HG02610 (cell line): ENCODE results near the gene ZBTB46.

Source experiments
- ATAC-seq: cut with Tn5 transposase; IDR thresholded peaks from one replicate; pipeline ENCODE4 v1.9.1; 2021; ENCODE audit warnings: mild to moderate bottlenecking, moderate library complexity; ENCODE audit not compliant: unreplicated experiment

Gene ZBTB46

DNA sequence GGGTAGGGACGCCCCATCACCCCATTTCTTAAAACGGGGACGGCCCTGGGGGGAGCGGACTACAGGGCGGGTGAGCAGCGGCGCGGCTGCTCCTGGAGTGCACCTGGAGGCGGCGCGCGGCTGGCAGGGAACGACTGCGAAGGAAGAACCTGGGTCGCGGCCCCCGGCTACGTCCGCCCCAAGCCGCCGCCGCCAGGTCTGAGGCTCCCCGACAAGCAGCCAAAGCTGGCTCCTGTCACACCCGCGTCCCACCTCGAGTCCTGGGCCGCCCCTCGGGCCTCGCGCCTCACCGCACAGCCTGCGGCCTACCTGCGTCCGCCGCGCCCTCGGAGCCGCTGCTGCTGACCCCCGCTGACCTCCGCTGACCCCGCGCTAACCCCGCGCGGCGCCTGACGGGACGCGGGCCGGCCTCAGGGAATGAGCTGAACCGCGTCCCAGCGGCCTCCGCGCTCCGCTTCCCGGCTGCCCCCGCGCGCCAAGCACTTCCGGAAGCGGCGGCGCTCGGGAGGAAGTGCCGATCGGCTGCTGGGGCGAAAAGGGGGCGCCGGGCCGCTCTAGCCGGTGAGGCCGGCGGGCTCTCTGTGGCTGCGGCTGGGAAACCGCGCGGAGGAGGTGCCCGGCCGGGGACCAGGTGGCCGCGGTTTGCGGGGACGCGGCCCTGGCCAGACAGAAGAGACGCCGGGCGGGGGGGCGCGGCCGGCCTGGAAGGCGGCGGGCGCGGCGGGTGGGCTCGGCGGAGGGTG lies 123.3 kb downstream of the ZBTB46 start, which contains the start of the genes ARFRP1 and ZGPAT:
TSS of gene ARFRP1 (minus strand) at position 419 of the 743 bp plus-strand sequence. CDS start 885 bp downstream, outside the sequence.
TSS of gene ZGPAT (plus strand) at position 482 of the 743 bp plus-strand sequence. CDS start 542 bp downstream, outside the sequence.
- ATAC-seq, result peak; percentile 73

DNA sequence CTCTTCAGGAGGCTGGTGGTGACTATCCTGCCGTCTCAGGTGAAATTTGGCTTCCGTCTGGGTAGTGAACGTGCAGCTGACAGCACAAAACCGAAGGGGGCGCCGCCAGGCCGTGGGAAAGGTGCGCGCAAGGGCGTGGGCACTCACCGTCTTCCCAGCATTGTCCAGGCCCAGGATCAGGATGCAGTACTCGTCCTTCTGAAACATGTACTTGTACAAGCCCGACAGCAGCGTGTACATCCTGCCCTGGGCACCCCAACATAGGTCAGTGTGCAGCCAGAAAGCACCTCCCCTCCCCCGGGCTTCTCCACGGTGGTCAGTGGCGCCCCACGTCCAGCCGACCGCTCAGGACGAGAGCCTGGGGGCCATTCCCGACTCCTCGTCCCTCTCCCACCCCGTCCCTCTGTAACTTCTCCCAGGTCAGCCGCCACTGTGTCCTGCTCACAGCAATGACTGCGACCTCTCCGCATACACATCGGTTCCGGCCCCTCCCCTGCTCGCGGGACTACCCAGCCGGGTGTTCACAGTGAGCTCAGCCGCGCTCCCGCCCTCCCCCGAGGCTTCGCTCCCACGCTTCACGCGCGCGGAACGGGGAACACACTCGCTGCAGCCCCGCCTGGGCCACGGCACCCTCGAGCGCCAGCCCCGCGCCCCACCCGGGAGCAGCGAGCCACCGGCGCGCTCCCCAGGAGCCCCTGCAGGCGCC lies 124.1 kb downstream of the ZBTB46 start:
- ATAC-seq, result peak; percentile 12

DNA sequence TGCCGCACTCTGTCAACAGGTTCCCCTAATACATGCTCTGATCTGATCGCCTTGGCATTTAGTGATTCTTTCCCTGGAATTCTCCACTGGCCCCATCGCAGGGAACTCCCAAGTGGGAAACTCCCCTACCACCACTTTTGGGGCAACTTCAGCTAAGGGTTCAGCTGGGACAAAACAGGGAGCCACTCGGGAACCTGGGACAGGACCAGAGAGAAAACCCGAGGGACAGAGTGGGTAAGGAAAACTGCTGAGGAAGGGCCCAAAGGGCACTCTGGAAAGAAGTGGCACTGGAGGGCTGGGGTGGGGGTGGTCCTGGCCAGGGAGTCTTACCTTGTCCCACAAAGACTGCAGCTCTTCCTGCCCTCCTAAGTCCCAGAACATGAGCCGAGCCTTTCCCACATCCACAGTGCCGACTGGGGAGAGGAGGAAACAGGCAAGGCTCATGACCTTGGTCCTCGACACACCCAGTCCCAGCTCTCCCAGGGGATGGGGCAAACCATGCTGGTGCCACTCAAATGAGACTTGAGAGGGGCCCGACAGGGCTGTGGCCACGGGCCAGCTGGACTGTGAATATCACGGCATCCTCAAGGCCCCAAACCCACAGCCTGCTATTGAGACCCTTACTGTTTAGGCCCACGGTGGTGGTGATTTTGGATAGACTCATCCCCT lies 124.9 kb downstream of the ZBTB46 start:
- ATAC-seq, result no peak

DNA sequence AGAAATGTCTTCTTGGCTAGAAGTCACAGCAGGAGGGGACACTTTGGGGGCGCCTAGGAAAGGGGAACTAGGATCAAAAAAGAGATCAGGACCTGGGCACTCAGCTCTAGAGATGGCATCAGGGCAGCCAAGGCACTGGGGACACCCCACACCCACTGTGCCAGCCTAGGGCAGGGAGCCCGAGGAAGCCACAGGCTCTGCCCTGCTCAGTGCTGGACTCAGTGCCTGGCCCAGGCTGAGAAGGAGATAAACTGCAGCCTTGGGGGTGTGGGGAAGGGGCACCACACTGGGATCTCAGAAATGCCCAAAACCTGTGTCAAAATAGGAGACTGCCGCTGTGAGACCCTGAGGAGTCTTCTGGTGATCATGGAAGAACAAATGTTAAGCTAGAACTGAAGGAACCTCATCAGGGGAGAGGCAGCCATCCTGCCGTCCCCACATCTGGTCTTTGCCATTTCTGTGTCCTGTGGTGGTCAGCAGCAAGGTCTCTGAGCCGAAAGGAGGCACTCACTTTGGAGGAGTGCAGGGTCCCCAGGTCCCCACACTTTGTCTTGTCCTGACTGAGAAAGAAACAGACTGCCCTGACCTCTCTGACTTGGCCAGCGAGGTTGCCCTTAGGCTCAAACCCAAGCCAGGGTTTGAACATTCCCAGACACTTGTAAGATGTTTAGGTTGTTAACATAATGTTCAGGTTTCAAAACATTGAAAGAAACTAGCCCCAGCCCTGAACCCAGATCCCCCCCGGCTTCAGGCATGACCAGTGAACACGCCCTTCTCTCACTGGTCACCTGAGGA lies 125.6 kb downstream of the ZBTB46 start:
- ATAC-seq, result no peak

DNA sequence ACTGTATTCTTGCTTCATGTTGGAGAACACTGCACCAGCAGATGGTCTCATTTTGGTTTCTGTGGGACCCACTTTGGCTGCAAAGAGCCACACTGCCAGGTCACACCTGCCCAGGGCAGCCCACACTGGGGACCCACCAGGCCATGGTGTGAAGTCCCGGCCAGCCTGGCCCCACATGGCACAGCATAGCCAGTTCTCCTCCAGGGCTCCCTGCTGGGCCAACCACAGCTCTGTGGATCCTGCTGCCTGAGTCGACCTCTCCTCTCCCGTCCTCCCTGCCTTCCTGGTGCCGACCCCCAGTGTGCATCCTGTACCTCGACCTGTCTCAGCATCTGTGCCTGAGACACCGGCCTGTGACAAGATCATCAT lies 126.3 kb downstream of the ZBTB46 start:
- ATAC-seq, result no peak

DNA sequence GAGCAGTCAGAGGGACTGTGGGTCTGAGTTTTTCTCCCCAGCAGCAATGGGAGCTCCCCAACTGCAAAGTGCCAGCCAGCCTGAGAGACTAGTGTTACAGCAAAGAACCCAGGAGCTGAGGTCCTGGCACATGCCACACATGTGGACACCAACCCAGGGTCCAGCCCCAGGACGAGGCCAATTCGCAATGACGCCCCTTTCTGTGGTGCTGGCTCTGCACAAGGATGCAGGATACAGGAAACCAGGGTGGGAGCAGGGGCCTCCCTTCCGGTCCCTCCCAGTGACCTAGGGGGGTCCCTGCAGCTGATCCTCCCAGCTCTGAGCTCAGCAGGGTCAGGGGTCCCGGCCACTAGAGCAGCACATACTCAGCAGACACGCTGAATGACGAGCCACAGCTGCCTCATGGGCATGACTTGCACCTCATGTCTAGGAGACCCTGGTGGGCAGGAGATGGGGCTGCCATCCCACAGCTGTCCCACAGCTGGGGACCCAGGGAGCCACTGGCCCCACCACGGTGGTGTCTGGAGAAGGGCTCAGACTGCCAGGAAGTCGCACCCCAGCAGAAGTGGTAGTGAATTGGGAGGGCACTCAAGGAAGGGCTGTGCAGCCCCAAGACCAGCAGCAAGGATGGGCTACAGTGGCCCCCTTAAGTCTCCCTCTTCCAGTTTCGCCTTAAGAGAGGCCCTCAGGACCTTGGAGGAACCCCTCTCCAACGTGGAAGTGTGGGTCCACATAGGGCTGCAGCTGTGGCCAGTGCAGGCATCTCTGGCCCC lies 126.9 kb downstream of the ZBTB46 start:
- no peak for ATAC-seq

DNA sequence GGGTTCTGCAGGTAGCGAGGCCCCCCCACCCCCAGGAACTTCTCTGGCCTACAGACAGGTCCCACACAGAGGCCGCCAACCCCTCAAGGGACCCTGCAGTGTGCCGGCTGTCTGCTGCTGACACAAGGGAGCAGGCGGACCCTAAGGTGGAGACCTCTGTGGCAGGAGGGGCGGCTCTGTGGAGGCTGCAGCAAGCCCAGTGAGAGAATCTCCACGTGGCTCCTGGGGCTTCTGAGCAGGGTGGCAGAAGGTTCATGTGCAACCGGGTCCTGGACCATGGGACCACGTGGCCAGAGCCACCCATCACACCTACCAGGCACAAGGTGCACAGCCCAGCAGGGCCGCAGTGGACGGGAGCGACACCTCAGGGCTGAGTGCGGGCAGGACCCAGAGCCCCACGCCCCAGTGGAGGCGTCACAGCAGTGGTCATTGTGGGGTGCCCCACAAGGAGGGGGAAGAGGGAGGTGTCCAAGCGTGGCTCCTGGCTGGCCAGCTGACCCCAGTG lies 127.5 kb downstream of the ZBTB46 start:
- no peak for ATAC-seq

DNA sequence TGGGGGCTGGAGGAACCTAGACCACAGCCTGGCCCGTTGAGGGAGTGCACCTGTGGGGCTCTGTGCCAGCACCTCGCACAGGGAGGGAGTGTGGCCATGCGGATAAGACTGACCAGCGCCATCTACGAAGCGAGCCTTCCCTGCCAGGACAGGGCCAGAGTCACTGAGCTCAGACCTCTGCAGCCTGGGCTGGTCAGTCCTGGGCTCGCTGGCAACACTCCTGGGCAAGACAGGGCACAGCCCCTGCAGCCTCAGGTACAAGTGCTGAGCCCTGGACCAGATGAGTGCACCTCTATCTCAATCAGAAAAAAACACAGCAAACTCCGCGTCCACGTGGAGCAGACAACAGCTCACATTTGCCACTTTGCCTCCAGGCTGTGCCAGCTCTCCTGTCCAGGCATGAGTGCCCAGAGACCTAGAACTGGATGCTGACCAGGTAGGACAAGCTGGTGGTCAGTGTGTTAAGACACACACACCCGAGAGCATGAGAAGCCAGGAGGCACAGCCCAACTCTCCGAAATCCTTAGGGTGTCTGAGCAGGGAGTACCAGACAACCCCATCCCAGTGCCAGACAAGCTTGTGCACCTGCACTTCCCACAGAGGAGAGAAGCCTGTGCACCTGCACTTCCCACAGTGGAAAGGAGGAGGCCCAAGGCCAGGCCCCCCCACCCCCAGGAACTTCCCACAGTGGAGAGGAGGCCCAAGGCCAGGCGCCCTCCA lies 128.2 kb downstream of the ZBTB46 start:
- no peak for ATAC-seq

DNA sequence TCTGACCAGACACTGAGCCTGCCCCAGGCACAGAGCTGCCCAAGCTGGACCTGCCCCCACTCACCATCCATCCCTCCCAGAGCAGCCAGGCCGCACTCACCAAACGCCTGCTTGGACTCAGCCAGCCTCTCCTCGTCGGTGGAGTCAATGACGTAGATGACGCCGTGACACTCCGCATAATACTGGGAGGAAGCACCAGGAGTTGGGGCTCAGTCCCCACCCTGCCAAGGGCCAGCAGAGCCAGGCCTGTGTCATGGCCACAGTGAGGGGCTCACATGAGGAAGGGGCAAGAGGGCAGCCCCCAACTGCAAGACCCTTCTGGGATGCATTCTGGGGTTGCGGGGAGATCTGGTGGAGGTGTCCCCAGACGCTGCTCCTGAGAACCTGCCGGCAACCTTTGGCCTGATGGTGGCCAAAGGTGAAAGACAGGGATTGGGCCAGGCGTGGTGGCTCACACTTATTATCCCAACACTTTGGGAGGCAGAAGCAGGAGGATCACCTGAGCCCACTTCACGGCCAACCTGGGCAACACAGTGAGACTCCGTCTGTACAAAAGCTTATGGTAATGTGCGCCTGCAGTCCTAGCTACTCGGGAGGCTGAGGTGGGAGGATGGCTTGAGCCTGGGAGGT lies 128.9 kb downstream of the ZBTB46 start:
- ATAC-seq, result no peak

DNA sequence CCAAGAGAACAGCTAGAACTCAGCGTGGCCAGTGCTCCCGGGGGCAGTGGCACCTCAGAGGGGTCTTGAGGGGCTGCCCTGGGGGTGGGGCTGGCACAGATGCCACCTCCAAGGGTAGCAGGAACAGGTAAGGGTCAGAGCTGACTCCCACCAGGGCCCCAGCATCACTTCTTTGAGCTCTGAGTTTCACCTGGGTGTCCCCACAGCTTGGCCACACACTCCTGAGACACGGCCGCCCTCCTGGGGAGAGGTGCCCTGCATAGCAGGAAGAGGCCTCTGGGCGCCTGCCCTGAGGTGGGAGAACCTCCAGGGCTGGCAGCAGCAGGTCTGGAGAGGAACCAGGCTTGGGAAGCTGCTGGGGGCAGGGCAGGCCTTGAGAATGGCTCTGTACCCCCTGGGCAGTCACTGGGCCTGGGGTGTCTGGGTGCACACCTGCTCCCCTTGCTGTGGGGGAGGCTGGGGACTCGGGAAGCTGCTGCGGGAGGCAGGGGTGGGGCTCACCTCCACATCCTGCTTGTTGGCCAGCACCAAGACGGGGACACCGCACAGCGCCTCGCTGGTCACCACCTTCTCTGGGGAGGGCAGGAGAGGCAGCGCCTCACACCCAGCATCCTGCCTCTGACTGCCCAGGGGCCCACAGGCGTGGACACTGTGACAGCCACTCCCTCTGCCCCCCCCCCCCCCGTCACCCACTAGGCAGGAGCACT lies 129.6 kb downstream of the ZBTB46 start:
- ATAC-seq, result no peak

DNA sequence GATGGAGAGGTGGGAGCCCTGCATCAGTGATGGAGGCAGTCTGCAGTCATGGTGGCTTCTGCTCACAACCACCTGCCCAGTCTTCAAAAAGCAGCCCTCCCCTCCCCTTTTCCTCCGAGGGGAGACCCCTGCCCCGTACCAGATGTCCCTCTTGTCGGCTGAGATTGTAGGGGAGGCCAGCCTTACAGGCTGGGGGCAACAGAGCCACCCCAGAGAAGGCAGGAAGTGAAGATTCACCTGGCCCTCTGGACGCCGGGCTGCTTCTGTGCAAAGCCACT lies 130.1 kb downstream of the ZBTB46 start:
- ATAC-seq, result no peak

DNA sequence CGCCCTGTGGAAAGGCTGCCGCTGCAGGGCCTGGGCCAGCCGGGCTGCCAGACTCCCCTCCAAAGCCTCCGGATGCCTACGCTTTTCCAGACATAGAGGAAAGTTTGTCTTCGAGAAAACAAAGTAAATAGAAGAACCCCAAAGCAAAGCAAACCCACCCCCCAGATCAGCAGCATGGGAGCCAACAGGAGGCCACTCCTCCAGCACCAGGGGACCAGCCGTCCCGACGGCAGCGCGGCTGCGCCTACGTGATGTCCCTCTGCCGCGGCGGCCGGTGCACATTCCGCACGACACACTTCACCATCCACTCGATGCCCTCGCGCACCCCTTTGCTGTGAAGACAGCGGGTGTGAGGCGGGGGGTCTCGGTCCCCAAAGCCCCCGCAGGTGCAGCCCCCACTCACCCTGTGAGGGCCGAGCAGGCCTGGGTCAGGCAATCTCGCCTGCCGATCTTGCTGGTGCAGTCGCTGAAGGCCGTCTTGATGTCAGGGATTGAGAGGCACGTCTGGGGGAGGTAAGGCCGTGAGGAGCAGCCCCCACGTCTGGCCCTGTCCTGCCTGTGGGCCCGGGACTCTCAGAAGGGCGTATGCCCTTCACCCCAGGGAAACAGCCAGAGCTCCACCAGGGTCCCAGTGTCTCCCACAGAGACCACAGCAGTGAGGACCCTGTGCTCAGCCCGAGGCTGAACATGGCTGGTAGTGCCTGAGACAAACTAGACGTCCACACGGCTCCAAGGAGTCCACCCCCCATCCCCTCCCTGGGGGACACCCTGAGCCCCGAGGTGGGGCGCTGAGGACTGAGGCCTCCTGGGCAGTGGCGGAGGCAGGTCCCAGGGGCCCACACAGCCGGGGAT lies 130.6 kb downstream of the ZBTB46 start:
- no peak for ATAC-seq

DNA sequence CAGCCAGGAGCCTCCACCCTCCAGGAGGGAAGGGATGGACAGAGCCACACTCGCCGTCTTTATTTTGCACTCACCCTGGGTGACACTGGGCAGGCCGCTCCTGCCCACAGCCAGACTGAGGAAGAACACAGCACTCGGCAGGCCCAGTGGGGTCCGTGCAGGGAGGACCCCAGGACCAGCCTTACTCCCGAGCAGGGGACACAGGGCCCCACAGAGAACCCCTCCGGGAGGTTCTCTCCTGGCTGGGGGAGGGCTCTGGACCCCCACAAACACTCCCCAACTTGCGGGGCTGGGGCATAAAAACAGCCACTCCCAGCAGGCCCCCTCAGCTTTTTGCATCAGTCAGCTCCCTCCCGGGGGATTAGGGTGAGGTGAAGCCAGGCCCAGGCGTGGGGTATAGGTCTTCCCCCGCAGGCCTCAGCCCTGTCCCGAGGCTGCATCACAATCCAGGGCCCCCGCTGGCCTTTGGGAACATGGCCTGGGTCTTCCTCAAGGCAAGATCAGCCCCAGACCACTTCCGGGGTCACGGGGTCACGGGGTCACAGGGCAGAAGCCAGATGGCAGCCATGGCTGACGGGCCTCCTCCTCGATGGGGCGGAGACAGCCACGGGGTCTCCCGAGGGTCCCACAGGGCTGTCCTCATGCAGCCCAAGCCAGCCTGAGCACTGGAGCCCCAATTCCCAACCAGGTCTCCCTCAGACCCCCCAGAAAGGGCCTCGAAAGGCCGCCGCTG lies 131.4 kb downstream of the ZBTB46 start:
- ATAC-seq, result no peak

DNA sequence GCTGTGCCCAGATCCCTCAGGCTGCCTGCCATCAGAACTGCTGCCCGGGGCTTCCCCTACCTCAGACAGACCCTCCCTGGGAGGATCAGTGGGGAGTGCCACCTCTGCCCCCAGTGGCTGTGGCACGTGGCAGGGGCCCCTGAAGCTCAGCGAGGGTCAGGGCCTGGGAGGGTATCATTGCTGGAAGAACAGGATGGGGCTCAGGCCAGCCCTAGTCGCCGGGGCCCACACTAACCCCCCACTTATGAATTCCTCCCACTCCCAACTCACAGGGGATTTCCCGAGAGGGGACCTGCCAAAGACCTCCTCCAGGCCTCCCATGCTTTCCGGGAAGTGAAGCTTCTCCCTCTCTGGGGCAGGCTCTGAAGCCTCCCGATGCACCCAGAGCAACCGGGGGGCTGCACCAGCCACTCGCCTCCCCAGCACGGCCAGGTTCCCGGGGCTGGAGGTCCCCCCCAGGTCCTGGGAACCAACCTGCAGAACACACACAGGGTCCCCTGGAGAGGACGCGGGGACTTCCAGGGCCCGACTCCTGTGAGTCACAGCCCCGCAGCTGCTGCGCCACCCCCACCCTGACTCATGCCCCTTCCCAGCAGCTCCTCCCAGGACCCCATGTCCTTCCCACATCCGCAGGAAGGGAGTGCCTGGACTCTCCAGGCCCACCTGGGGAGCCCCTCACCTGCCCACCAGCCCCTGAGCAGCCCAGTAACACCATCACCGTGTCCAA lies 132.2 kb downstream of the ZBTB46 start:
- no peak for ATAC-seq

DNA sequence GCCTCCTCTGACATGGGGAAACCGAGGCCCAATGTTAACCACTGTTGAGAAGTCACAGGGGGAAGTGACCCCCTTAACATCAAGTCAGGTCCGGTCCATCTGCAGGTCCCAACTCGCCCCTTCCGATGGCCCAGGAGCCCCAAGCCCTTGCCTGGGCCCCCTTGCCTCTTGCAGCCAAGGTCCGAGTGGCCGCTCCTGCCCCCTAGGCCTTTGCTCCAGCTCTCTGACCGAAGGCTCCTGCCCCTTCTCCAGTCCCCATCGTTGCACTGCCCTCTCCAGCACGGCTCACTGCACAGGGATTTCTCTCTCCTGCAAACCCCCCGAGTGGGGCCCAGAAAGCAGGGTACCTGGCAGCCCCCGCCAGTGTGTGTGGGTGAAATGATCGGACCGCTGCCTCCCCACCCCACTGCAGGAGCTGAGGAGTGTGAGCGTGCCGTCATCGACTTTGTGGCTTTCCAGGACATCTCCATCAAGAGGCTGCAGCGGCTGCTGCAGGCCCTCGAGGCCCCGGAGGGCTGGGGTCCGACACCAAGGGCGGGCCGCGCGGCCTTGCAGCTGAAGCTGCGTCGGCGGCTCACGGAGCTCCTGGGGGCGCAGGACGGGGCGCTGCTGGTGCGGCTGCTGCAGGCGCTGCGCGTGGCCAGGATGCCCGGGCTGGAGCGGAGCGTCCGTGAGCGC lies 133.1 kb downstream of the ZBTB46 start:
- ATAC-seq, result no peak
